Adrenal gland (tissue), 12 donors: ENCODE results near the gene KCNMB4. TPM values are rescaled to one million over a fixed set of nuclear protein-coding genes. Genes with fewer than 3 reads are reported as not detected.
A peak's percentile ranks its signal among the peaks of the same experiment; 100 is the strongest.
"Not testable (repeated sequence)": the region's sequence is repeated elsewhere in the genome, so short reads cannot be mapped to it uniquely, and the experiment has no call there.

Source experiments
- DNase-seq, 7 donors: peaks; one replicate each; pipeline ENCODE4 v3.0.0-alpha.2; 2019 to 2020
- H3K27ac ChIP-seq, 5 donors: fragments of 200-600 bp; sonication (generic) in 4 of 5; 1 replicate in 3 of 5; 2 replicates in 2 of 5; pipeline versions ENCODE4 v1.5.1 to v1.8.0; 2016 to 2020; ENCODE audit warnings: mild to moderate bottlenecking in 1 of 5
- H3K27me3 ChIP-seq: fragments of 200-600 bp; 2 replicates; pipeline ENCODE4 v1.8.0; 2021
- H3K36me3 ChIP-seq, 2 donors: fragments of 200-600 bp; replicated peaks in 1 of 2; 1 replicate in 1 of 2; 2 replicates in 1 of 2; pipeline versions ENCODE4 v1.5.1 to v1.8.0; 2018 to 2022
- H3K4me1 ChIP-seq, 2 donors: fragments of 200-600 bp; replicated peaks in 1 of 2; 1 replicate in 1 of 2; 2 replicates in 1 of 2; pipeline versions ENCODE4 v1.5.1 to v1.8.0; 2018 to 2021
- H3K4me3 ChIP-seq, 4 donors: fragments of 200-600 bp; sonication (generic) in 3 of 4; one replicate each; pipeline ENCODE4 v1.5.1; 2016 to 2018
- H3K9me3 ChIP-seq, 3 donors: fragments of 200-600 bp; sonication (generic) in 1 of 3; replicated peaks in 1 of 3; 1 replicate in 2 of 3; 2 replicates in 1 of 3; pipeline versions ENCODE4 v1.5.1 to v1.8.0; 2016 to 2021
- POLR2A ChIP-seq, 2 donors: fragments of 450-650 bp; IDR thresholded peaks; one replicate each; pipeline ENCODE4 v1.6.1; 2017; ENCODE audit warnings: antibody characterized with exemption in 2 of 2, mild to moderate bottlenecking in 2 of 2, moderate library complexity in 1 of 2
- WGBS, 4 donors: extraction: QIAGEN DNeasy Blood & Tissue Kit in 2 of 4; methylation state at CpG; one replicate each; pipeline versions ENCODE4 v1.1.5 to v1.1.7; 2013 to 2017; 5-methylcytosine and 5-hydroxymethylcytosine counted together
- intact Hi-C, 2 donors: fragments of 100-400 bp; cut with DNase I; formaldehyde crosslinking; loops; one replicate each; pipeline versions ENCODE4 v1.14.1 to v1.15.0; 2022 to 2023
- polyA plus RNA-seq, 3 donors: library from polyadenylated mRNA; stranded (reverse); fragments of 200-250 nt in 2 of 3; fragments of 350-450 nt in 1 of 3; fragmentation: Illumina TruSeq in 1 of 3; extraction: RNeasy Lipid Tissue Mini Kit (QIAGEN cat#74804) in 1 of 3; gene quantifications; one replicate each; pipeline ENCODE4 v1.2.3, GENCODE V29; 2013 to 2014
- total RNA-seq, 9 donors: library from RNA; depleted of rRNA in 4 of 9; stranded (reverse); fragments of >200 nt in 4 of 9; fragments of 120-200 nt in 1 of 9; fragmentation: NEBNext Ultra II Directional in 1 of 9; extraction: Animal tissue kit (Norgen Biotek cat#: 25700) in 1 of 9; gene quantifications; one replicate each; pipeline versions ENCODE4 v1.1.0 to v1.2.4, GENCODE V29; 2013 to 2023
- TF ChIP-seq, protein P1 (sequence below), 6 experiments: fragments of 450-650 bp in 4 of 6; fragments of 200-600 bp in 2 of 6; sonication (generic) in 1 of 6; IDR thresholded peaks; 1 replicate in 5 of 6; 2 replicates in 1 of 6; pipeline versions ENCODE4 v1.5.1 to v1.8.0; 2016 to 2021; ENCODE audit warnings: antibody characterized with exemption in 6 of 6, mild to moderate bottlenecking in 2 of 6, moderate library complexity in 1 of 6
- donor health status: healthy with polysubstance abuse.
- donor health status: Bipolar disorder and iron deficiency.
- donor health status: DM: yes; HTN: yes; CAD: no.
- donor health status: DM: no; HTN: no; CAD: no.
- donor health status: DM: no; HTN: no; CAD: no.
- donor health status: DM: yes; HTN: yes; CAD: no.

KCNMB4 gene
- total and polyA plus RNA-seq, 12 donors = 2.2 to 23.3 (median 8.8) TPM

DNA sequence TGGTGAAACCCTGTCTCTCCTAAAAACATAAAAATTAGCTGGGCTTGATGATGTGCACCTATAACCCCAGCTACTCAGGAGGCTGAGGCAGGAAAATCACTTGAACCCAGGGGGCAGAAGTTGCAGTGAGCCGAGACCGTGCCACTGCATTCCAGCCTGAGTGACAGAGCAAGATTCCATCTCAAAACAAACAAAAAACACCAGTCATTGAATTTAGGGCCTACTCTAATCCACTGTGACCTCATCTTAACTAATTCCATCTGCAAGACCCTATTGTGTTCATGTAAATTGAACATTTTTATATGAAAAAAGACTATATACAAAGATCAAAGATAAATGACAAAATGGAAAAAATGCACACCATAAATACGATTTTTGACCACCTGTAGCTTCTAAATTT, 17.8 kb downstream of the KCNMB4 start:
- intact Hi-C loops = no loop called here
- Histone ChIP-seq H3K9me3 (no peaks in the 10 kb centered on the region), H3K27me3 (no peaks in the 10 kb centered on the region), H3K27ac (no peak overlapping the region), H3K36me3 (no peaks in the 10 kb centered on the region), H3K4me1 (no peaks in the 10 kb centered on the region), H3K4me3 (no peak overlapping the region)
- 83 to 91% (median 90%) methylated on average over 3 of the region's 3 CpGs for WGBS, 4 donors
- no peak for DNase-seq
- TF ChIP-seq, protein P1, sequence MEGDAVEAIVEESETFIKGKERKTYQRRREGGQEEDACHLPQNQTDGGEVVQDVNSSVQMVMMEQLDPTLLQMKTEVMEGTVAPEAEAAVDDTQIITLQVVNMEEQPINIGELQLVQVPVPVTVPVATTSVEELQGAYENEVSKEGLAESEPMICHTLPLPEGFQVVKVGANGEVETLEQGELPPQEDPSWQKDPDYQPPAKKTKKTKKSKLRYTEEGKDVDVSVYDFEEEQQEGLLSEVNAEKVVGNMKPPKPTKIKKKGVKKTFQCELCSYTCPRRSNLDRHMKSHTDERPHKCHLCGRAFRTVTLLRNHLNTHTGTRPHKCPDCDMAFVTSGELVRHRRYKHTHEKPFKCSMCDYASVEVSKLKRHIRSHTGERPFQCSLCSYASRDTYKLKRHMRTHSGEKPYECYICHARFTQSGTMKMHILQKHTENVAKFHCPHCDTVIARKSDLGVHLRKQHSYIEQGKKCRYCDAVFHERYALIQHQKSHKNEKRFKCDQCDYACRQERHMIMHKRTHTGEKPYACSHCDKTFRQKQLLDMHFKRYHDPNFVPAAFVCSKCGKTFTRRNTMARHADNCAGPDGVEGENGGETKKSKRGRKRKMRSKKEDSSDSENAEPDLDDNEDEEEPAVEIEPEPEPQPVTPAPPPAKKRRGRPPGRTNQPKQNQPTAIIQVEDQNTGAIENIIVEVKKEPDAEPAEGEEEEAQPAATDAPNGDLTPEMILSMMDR (IDR thresholded peaks at IDR 0.05) = no peak
- no peak for TF ChIP-seq POLR2A (IDR thresholded peaks at IDR 0.05)

DNA sequence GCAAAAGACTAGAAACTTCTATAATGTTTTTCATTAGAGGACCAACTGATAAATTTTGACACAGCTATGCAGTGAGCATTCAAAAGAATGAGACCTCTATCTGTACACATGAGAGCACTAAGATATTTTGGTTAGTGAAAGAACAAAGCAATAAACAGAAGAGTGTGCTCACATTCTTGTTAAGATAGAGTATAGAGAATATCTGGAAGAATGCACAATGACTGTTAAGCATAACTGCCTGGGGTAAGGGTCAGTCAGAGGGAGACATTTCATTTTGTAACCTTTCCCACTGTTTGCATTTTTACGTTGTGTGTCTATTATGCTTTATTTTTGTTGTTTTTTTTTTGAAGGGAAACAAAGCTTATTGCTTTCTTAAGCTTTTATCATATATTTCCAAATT, 20.7 kb downstream of the KCNMB4 start:
- Histone ChIP-seq H3K4me3 (no peak overlapping the region), H3K4me1 (no peaks in the 10 kb centered on the region), H3K36me3 (no peaks in the 10 kb centered on the region), H3K9me3 (no peaks in the 10 kb centered on the region), H3K27ac (no peak overlapping the region), H3K27me3 (no peaks in the 10 kb centered on the region)
- WGBS, 4 donors = 75 to 100% (median 83%) methylated on average over 1 of the region's 1 CpG
- TF ChIP-seq, protein P1 (IDR thresholded peaks at IDR 0.05) = no peak
- no peak for TF ChIP-seq POLR2A (IDR thresholded peaks at IDR 0.05)
- intact Hi-C loops = no loop called here
- DNase-seq = no peak

DNA sequence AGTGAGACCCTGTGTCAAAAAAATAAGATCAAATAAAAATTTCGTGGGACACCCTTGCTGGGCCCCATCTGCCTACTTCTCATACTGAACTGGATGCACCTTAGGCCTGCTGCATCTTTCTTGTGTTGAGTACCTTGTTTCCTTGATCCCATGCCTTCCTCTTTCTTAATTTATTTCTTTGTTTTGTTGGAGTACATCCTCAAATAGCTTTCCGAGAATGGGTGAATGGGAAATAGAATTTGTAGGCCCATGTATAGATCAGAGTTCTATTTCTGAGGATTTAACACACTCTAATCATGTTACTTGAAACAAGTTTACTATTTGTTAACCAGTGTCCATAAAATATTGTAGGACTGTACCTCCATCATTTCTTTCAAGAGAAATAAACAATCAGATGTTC, 23.6 kb downstream of the KCNMB4 start:
- H3K27ac ChIP-seq = no peak overlapping the region
- no peaks in the 10 kb centered on the region for H3K4me1 ChIP-seq
- DNase-seq = no peak
- intact Hi-C loops = no loop called here
- no peak overlapping the region for H3K4me3 ChIP-seq
- TF ChIP-seq, protein P1 (IDR thresholded peaks at IDR 0.05) = no peak
- no peak for TF ChIP-seq POLR2A (IDR thresholded peaks at IDR 0.05)
- H3K27me3 ChIP-seq = no peaks in the 10 kb centered on the region
- WGBS, 4 donors = 87 to 96% (median 92%) methylated on average over 2 of the region's 2 CpGs
- no peaks in the 10 kb centered on the region for H3K36me3 ChIP-seq
- no peaks in the 10 kb centered on the region for H3K9me3 ChIP-seq

DNA sequence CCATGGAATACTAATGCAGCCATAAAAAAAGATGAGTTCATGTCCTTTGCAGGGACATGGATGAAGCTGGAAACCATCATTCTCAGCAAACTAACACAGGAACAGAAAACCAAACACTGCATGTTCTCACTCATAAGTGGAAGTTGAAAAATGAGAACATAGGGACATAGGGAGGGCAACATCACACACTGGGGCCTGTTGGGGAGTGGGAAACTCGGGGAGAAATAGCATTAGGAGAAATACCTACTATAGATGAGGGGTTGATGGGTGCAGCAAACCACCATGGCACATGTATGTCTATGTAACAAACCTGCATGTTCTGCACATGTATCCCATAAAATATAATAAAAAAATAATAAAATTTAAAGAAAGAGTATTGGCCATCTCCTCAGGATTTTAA, 26.5 kb downstream of the KCNMB4 start:
- H3K27ac ChIP-seq, H3K36me3 ChIP-seq, H3K9me3 ChIP-seq, H3K4me1 ChIP-seq, DNase-seq, intact Hi-C loops, H3K27me3 ChIP-seq, H3K4me3 ChIP-seq: not testable (repeated sequence)
- WGBS, 4 donors = 67 to 80% (median 76%) methylated on average over 1 of the region's 1 CpG

DNA sequence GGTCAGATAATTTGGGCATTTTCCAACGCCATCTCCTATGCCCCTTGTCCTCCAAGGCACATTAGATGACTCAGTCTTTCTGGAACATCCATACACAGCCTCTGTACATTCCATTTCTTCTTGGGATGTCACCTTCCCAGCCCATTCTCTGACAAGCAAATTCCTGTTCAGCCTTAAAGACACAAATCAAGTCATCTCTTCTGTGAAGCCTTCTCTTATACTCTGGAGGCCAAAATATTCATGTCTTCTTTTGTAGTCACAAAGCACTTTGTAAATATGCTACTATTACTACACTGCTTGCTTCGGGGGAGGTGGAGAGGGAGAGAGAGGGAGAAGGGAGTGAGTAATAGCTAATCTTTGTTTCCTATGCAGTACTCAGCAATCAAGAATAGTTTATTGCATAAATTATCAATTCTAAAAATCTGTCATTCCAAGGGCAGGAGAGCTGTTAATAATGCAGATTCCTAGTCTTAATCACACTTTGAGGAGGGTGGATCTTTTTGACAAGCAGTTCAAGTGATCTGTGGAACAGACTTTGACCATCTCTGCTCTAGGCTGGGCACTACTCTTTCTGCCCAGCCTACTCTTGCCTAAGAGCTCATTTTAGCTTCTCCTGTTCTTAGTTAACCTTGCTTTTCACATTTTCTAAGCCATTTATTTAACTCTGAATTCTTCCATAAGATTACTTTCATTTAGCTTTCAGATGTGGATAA, 27.9 kb downstream of the KCNMB4 start:
- H3K4me1 ChIP-seq = no peaks in the 10 kb centered on the region
- TF ChIP-seq, protein P1 (IDR thresholded peaks at IDR 0.05) = no peak
- no peak for TF ChIP-seq POLR2A (IDR thresholded peaks at IDR 0.05)
- DNase-seq = peak in 2 of 7 donors; percentile 6 to 33
- intact Hi-C loops = no loop called here
- H3K4me3 ChIP-seq = no peak overlapping the region
- no peak overlapping the region for H3K27ac ChIP-seq
- H3K36me3 ChIP-seq = no peaks in the 10 kb centered on the region
- WGBS, 4 donors = 43 to 64% (median 46%) methylated on average over 2 of the region's 2 CpGs
- H3K27me3 ChIP-seq = no peaks in the 10 kb centered on the region
- H3K9me3 ChIP-seq = no peaks in the 10 kb centered on the region
